ENCODE results near the gene E2F4. TPM values are rescaled to one million over a fixed set of nuclear protein-coding genes. Genes with fewer than 3 reads are reported as not detected.
A peak's percentile ranks its signal among the peaks of the same experiment; 100 is the strongest.

Gene E2F4
- total RNA-seq, 2 donors from 2014 or later: 51.9 to 88.7 TPM

GRCh38 chr16:67235816-67236562 lies 44.0 kb downstream of the E2F4 start:
- H3K27ac ChIP-seq: no peak overlapping the region
- ATAC-seq (no peak), DNase-seq (no peak)
- peaks cover 9% of the 10 kb centered on the region for H3K4me1 ChIP-seq
- TF ChIP-seq POLR2A (IDR thresholded peaks at IDR 0.05): no peak
- no peak for TF ChIP-seq CTCF (IDR thresholded peaks at IDR 0.05)
- H3K9me3 ChIP-seq: no peaks in the 10 kb centered on the region
- WGBS, 2 donors: 86 to 89% methylated on average over 13 to 17 of the region's 17 CpGs
- no peaks in the 10 kb centered on the region for H3K27me3 ChIP-seq
- H3K36me3 ChIP-seq (replicated peaks in 1 of 2; ENCODE audit: insufficient read depth in 1 of 2, low read depth in 2 of 2): peaks cover 0 to 15% of the 10 kb centered on the region in 2 donors
- H3K4me3 ChIP-seq: no peak overlapping the region
- intact Hi-C loops (cut with DNase I): no loop called here

GRCh38 chr16:67236563-67237395 lies 44.8 kb downstream of the E2F4 start:
- ATAC-seq (peak; percentile 20), DNase-seq (peak in 2 of 4 donors; percentile 9 to 37)
- peaks cover 16% of the 10 kb centered on the region for H3K4me1 ChIP-seq
- 83 to 86% methylated on average over 40 to 44 of the region's 50 CpGs for WGBS, 2 donors
- H3K4me3 ChIP-seq: no peak overlapping the region
- TF ChIP-seq CTCF (IDR thresholded peaks at IDR 0.05) (no peak), POLR2A (IDR thresholded peaks at IDR 0.05) (no peak)
- no peak overlapping the region for H3K27ac ChIP-seq
- no peaks in the 10 kb centered on the region for H3K9me3 ChIP-seq
- H3K36me3 ChIP-seq (replicated peaks in 1 of 2; ENCODE audit: insufficient read depth in 1 of 2, low read depth in 2 of 2): peaks cover 0 to 13% of the 10 kb centered on the region in 2 donors
- intact Hi-C loops (cut with DNase I): no loop called here
- H3K27me3 ChIP-seq: no peaks in the 10 kb centered on the region

GRCh38 chr16:67237396-67238277 lies 45.7 kb downstream of the E2F4 start:
- intact Hi-C loops (cut with DNase I): no loop called here
- Histone ChIP-seq H3K4me3 (no peak overlapping the region), H3K27ac (no peak overlapping the region), H3K27me3 (no peaks in the 10 kb centered on the region), H3K36me3 (replicated peaks in 1 of 2; ENCODE audit: insufficient read depth in 1 of 2, low read depth in 2 of 2) (peaks cover 0 to 13% of the 10 kb centered on the region in 2 donors), H3K9me3 (no peaks in the 10 kb centered on the region), H3K4me1 (peaks cover 20% of the 10 kb centered on the region)
- no peak for TF ChIP-seq POLR2A (IDR thresholded peaks at IDR 0.05)
- TF ChIP-seq CTCF (IDR thresholded peaks at IDR 0.05): no peak
- 82 to 87% methylated on average over 15 to 16 of the region's 16 CpGs for WGBS, 2 donors
- no peak for ATAC-seq
- peak in 1 of 4 donors; percentile 12 for DNase-seq

- Histone ChIP-seq H3K4me1 (peaks cover 20% of the 10 kb centered on the region), H3K36me3 (replicated peaks in 1 of 2; ENCODE audit: insufficient read depth in 1 of 2, low read depth in 2 of 2) (peaks cover 0 to 13% of the 10 kb centered on the region in 2 donors), H3K4me3 (no peak overlapping the region), H3K27ac (no peak overlapping the region), H3K9me3 (no peaks in the 10 kb centered on the region), H3K27me3 (no peaks in the 10 kb centered on the region)
- no peak for DNase-seq
- ATAC-seq: no peak
- TF ChIP-seq CTCF (IDR thresholded peaks at IDR 0.05) (no peak), POLR2A (IDR thresholded peaks at IDR 0.05) (no peak)
- 91 to 100% methylated on average over 2 to 3 of the region's 3 CpGs for WGBS, 2 donors
- intact Hi-C loops (cut with DNase I): no loop called here
Measured at GRCh38 chr16:67238278-67238575, 46.3 kb downstream of the E2F4 start.

All from body of pancreas (tissue), 4 donors.